ENCODE measurements around the gene LINC00237. TPM values are rescaled to one million over a fixed set of nuclear protein-coding genes. Genes with fewer than 3 reads are reported as not detected.

LINC00237 gene
- total and polyA plus RNA-seq, 11 donors = not detected

GRCh38 chr20:21064924-21065323 is 41.2 kb downstream of the LINC00237 start:
- Histone ChIP-seq H3K4me1 (no peaks in the 10 kb centered on the region), H3K4me3 (no peak overlapping the region), H3K9me3 (peaks cover 0 to 4% (median 0%) of the 10 kb centered on the region in 12 donors), H3K27me3 (peaks cover 0 to 14% (median 0%) of the 10 kb centered on the region in 9 donors), H3K27ac (no peak overlapping the region), H3K36me3 (no peaks in the 10 kb centered on the region)
- no peak for DNase-seq
- TF ChIP-seq CTCF (IDR thresholded peaks at IDR 0.05) = no peak
- no peak for TF ChIP-seq POLR2A (IDR thresholded peaks at IDR 0.05)
- no peak for ATAC-seq
- intact Hi-C loops (cut with DNase I) = no loop called here

GRCh38 chr20:21063276-21063675 is 42.9 kb downstream of the LINC00237 start:
- DNase-seq (no peak), ATAC-seq (no peak)
- Histone ChIP-seq H3K4me1 (no peaks in the 10 kb centered on the region), H3K27ac (no peak overlapping the region), H3K36me3 (no peaks in the 10 kb centered on the region), H3K9me3 (peaks cover 0 to 5% (median 0%) of the 10 kb centered on the region in 12 donors), H3K4me3 (no peak overlapping the region), H3K27me3 (peaks cover 0 to 21% (median 0%) of the 10 kb centered on the region in 9 donors)
- TF ChIP-seq CTCF (IDR thresholded peaks at IDR 0.05) (no peak), POLR2A (IDR thresholded peaks at IDR 0.05) (no peak)
- intact Hi-C loops (cut with DNase I) = no loop called here
- 82 to 89% (median 86%) methylated on average over 4 to 7 of the region's 7 CpGs for WGBS, 4 donors

- Histone ChIP-seq H3K27ac (no peak overlapping the region), H3K27me3 (peaks cover 0 to 17% (median 10%) of the 10 kb centered on the region in 9 donors), H3K9me3 (no peaks in the 10 kb centered on the region), H3K36me3 (no peaks in the 10 kb centered on the region), H3K4me3 (no peak overlapping the region), H3K4me1 (no peaks in the 10 kb centered on the region)
- intact Hi-C loops (cut with DNase I) = no loop called here
- TF ChIP-seq CTCF (IDR thresholded peaks at IDR 0.05) = no peak
- TF ChIP-seq POLR2A (IDR thresholded peaks at IDR 0.05) = no peak
- ATAC-seq (no peak), DNase-seq (no peak)
- 10 to 17% (median 13%) methylated on average over 10 of the region's 10 CpGs for WGBS, 4 donors
Measured at GRCh38 chr20:21053002-21053762, 53.0 kb downstream of the LINC00237 start.

- WGBS, 4 donors = 50 to 66% (median 65%) methylated on average over 5 to 6 of the region's 6 CpGs
- no peaks in the 10 kb centered on the region for H3K9me3 ChIP-seq
- intact Hi-C loops (cut with DNase I) = no loop called here
Measured at GRCh38 chr20:21052686-21053001, 53.5 kb downstream of the LINC00237 start.

More at GRCh38 chr20:21052686-21053001, 53.5 kb downstream of the LINC00237 start:
- DNase-seq (no peak), ATAC-seq (no peak)
- H3K4me3 ChIP-seq = no peak overlapping the region
- no peak for TF ChIP-seq POLR2A (IDR thresholded peaks at IDR 0.05)
- TF ChIP-seq CTCF (IDR thresholded peaks at IDR 0.05) = no peak
- H3K36me3 ChIP-seq = no peaks in the 10 kb centered on the region
- peaks cover 0 to 18% (median 11%) of the 10 kb centered on the region in 9 donors for H3K27me3 ChIP-seq
- no peaks in the 10 kb centered on the region for H3K4me1 ChIP-seq
- H3K27ac ChIP-seq = no peak overlapping the region
